GM18867 (cell line): ENCODE measurements around the gene ATP6V1B1.

ENCODE experiments used
- ATAC-seq: cut with Tn5 transposase; IDR thresholded peaks from one replicate; pipeline ENCODE4 v1.9.1; 2021; ENCODE audit warnings: mild to moderate bottlenecking, moderate library complexity; ENCODE audit not compliant: unreplicated experiment

ATP6V1B1 gene

GRCh38 chr2:70964596-70965386 is 29.1 kb downstream of the ATP6V1B1 start:
- ATAC-seq: peak; percentile 88

GRCh38 chr2:70965506-70965905 is 29.8 kb downstream of the ATP6V1B1 start:
- no peak for ATAC-seq

- no peak for ATAC-seq
Measured at GRCh38 chr2:70966681-70967080, 31.0 kb downstream of the ATP6V1B1 start.

- no peak for ATAC-seq
Measured at GRCh38 chr2:70967189-70967588, 31.5 kb downstream of the ATP6V1B1 start.

- ATAC-seq: no peak
Measured at GRCh38 chr2:70974592-70974991, 38.9 kb downstream of the ATP6V1B1 start.

DNA sequence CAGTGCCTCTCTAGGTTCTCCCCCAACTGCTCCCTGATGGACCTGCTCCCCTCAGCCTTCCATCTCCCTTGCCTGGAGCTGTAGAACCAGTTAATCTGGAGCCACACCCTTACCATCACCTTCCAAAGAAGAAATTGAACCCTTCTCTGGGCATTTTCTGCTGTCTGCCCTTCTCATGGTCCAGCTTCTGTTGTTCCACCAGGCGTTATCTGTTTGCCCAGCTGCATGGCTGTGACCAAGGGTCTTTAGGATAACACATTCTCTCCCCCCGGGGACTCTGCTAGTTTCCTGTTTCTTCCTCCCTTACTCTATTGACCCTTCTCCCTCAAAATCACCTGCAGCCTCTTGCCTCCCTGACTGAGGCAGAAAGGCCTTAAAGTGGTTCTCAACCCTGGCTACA is 39.5 kb downstream of the ATP6V1B1 start:
- ATAC-seq: no peak

DNA sequence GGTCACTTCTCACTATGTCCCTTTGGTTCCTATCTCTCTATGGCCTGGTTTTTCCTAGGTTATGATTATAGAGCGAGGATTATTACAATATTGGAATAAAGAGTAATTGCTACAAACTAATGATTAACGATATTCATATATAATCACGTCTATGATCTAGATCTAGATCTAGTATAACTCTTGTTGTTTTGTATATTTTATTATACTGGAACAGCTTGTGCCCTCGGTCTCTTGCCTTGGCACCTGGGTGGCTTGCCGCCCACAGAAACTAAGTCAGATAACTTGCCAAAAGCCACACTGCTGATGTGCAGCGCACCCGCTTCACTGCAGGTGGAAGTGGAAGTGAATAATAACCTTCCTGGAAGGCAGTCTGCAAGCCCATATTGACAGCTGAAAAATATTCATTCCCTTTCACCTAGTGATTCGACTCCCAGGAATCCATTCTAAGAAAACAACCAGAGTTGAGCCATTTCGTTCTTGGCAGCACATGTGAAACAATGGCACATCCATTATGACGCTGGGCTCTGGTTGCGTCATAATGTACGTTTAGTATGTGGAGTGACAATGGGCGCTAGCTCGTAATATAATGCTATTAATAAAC is 42.0 kb downstream of the ATP6V1B1 start:
- ATAC-seq: no peak

- no peak for ATAC-seq
Measured at GRCh38 chr2:70978341-70979179, 42.9 kb downstream of the ATP6V1B1 start, which contains the start of gene ANKRD53. Gene ANKRD53, plus strand, starts transcription at chr2:70978630. Its CDS starts 16 bp downstream, at chr2:70978646.

GRCh38 chr2:70979180-70979488 is 43.4 kb downstream of the ATP6V1B1 start:
- no peak for ATAC-seq

- ATAC-seq: no peak
Measured at GRCh38 chr2:70979626-70980025, 43.9 kb downstream of the ATP6V1B1 start.

DNA sequence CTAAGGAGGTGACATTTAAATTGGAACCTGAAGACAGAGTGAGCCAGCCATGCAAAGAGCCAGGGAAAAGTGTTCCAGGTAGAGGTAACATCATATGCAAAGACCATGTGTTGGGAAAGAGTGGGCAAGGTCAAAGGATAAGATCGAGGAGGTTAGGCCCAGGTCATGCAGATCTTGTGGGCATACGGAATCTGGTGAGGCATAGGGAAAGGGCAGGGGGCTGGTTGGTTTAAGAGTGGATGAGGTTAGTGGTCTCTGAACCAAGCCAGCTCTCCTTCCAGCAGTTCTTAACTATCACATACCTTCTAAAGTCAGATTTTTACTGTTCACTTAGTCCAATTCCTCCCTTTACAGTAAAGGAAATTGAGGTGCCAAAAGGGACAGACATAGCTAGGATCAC is 45.7 kb downstream of the ATP6V1B1 start:
- ATAC-seq: no peak

GRCh38 chr2:70981866-70982810 is 46.4 kb downstream of the ATP6V1B1 start:
- ATAC-seq: no peak

DNA sequence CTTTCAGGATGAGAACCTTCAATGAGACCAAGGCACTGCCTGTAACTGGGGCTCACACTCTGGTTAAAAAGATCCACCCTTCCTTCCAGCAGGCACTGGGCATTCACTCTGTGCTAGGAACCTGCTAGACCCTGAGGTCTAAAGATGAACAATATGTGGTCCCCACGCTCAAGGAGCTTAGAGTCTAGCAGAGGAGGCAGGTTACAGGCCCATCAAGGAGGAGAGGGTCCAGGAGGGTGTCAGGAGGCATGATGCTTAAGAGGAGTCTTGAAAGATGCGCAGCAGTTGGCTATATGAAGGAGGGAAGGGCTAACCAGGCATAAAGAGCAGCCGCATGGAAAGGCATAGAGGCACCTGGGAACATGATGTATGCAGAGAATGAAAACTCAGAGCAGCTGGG is 47.3 kb downstream of the ATP6V1B1 start:
- ATAC-seq: no peak

- no peak for ATAC-seq
Measured at GRCh38 chr2:70983506-70984227, 48.0 kb downstream of the ATP6V1B1 start.

- ATAC-seq: no peak
Measured at GRCh38 chr2:70984228-70984575, 48.5 kb downstream of the ATP6V1B1 start.

DNA sequence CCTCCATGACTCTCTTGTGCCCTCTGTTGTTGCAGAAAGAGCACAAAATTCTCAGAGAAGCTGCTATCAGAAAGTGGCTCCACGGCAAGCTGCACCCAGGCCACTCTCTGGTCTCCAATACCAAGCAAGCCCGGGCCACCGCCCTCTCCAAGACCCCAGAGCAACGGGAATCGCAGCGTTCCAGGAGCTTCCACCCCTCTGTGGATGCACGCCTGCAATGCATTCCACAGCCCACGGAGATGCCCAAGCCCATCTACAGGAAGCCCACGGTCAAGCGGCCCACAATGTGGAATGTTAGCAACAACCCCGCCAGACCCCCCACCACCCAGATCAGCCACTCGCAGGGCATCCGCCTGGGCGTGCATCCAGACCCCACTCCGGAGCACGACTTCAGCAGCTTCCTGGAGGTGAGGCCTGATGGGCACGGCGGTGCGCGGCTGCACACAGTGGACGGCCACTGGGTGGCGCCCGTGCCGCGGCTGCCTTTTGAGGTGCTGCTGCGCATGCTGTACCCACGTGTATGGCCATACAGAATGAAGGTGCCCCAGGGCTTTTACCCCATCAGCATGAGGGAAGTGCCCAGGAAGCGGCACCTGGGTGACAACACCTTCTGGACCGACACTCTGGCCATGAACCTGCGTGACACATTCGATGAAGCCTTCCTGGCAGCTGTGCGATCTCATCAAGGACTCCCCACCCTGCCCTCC is 49.0 kb downstream of the ATP6V1B1 start:
- peak; percentile 91 for ATAC-seq

DNA sequence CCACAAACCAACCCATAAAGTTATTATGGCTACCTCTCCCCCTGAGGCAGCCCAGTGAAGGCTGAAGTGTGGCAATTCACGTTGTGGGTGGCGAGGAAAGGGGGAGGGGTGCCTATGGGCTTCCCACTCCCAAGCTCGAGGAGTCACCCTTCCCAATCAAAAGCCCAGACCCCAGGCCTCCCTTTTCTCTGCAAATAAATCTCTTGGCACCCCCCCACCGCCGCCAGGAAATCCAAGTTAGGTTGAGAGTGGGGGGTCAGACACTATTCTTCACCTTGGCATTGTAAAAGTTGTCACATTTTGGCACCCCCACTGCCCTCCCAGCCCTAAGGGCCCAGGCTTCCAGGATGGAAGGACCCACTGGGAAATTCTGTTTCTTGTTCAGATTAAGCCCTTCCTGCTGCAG is 49.6 kb downstream of the ATP6V1B1 start:
- no peak for ATAC-seq

DNA sequence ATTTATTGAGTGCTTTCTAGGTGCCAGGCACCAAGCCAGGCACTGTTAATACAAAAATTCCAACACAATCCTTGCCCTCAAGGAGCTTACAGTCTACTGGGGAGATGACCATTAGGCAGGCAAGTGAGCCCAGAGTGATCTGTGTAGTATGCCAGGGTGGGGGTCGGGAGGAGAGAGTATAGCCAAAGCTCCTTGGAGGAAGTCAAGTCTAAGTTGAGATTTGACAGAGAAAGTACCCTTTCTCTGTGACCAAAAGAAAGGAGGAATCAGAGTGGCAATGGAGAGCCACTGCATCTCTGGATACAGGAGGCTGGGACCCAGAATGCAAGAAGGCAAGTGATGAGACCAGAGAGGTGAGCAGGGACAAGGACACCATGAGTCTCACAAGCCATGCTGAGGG is 50.3 kb downstream of the ATP6V1B1 start:
- ATAC-seq: no peak

DNA sequence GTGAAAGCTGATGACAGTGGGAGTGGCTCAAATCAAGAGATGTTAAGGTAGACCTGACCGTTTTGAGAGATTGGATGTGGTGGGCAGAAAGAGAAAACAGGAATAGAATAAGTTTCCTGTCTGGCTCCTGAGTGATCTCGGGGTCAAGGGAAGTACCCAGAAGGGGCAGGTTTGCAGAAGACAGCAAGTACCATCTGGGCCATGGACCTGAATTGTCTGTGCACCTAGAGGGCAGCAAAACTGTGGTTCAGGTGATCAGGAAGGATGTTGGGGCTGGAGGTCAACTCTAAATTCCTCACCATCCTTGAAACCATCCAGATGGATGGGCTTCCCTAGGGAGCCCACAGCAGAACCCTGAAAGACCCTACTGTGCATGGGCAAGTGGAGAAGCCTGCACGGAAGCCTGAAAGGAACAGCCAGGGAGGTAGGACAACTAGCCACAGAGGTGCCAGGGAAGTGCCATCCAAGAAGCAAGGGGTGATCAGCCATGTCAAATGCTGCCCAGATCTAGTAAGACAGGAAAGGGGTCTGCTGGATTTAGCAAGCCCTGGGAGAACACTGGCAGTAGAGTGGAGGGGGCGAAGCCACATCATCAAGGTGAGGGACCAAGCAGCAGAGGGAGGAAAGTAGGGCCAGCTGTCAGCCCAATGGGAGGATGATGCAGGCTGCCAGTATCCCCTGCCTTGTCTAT is 50.9 kb downstream of the ATP6V1B1 start:
- ATAC-seq: no peak
